ENCODE data around the gene RAP2B.

DNA sequence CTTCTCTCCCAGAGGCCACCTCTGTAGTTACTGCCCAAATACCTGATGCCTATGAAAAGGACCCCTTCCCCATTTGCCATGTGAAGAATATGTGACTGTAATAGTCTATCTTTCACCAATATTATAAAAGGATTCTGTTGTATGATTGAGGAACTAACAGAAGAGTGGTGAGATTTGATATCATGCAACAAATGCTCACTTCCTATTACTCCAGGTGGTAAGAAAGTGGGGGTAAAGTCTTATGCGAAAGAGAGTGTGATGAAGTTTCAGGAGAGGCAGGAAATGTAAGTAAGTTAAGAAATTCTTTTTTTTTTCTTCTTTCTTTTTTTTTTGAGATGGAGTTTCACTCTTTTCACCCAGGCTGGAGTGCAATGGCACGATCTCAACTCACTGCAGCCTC lies 24.4 kb upstream of the RAP2B start:
- TF ChIP-seq, protein P1, sequence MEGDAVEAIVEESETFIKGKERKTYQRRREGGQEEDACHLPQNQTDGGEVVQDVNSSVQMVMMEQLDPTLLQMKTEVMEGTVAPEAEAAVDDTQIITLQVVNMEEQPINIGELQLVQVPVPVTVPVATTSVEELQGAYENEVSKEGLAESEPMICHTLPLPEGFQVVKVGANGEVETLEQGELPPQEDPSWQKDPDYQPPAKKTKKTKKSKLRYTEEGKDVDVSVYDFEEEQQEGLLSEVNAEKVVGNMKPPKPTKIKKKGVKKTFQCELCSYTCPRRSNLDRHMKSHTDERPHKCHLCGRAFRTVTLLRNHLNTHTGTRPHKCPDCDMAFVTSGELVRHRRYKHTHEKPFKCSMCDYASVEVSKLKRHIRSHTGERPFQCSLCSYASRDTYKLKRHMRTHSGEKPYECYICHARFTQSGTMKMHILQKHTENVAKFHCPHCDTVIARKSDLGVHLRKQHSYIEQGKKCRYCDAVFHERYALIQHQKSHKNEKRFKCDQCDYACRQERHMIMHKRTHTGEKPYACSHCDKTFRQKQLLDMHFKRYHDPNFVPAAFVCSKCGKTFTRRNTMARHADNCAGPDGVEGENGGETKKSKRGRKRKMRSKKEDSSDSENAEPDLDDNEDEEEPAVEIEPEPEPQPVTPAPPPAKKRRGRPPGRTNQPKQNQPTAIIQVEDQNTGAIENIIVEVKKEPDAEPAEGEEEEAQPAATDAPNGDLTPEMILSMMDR (IDR thresholded peaks at IDR 0.05; ENCODE audit: low read length) = no peak
- TF ChIP-seq EZH2 (IDR thresholded peaks at IDR 0.05; ENCODE audit: borderline replicate concordance, low read length) = no peak
